Islet of Langerhans (tissue), 1 donor: ENCODE data around the gene UGDH.
A peak's percentile ranks its signal among the peaks of the same experiment; 100 is the strongest.
"Not testable (repeated sequence)": the region's sequence is repeated elsewhere in the genome, so short reads cannot be mapped to it uniquely, and the experiment has no call there.

Source experiments
- FAIRE-seq: peaks from one replicate; lab custom pipeline; 2011; peaks lifted over from hg19 to GRCh38; lab: Jason Lieb, UNC

UGDH gene

GRCh38 chr4:39528061-39528465, 824 bp upstream of the UGDH start:
- FAIRE-seq: no peak

GRCh38 chr4:39526765-39527295, 409 bp downstream of the UGDH start:
- no peak for FAIRE-seq

- no peak for FAIRE-seq
Observed at GRCh38 chr4:39525822-39526690, 1.2 kb downstream of the UGDH start.

- FAIRE-seq: no peak
Observed at GRCh38 chr4:39524161-39524957, 2.9 kb downstream of the UGDH start.

GRCh38 chr4:39522068-39522467, 5.2 kb downstream of the UGDH start:
- FAIRE-seq: no peak

GRCh38 chr4:39521253-39521919, 5.9 kb downstream of the UGDH start:
- no peak for FAIRE-seq

- FAIRE-seq: no peak
Observed at GRCh38 chr4:39518484-39518883, 8.8 kb downstream of the UGDH start.

GRCh38 chr4:39516407-39516966, 10.8 kb downstream of the UGDH start:
- FAIRE-seq: no peak

- not testable (repeated sequence) for FAIRE-seq
Observed at GRCh38 chr4:39515669-39516401, 11.4 kb downstream of the UGDH start.

GRCh38 chr4:39514888-39515401, 12.3 kb downstream of the UGDH start:
- peak; percentile 100 for FAIRE-seq

GRCh38 chr4:39514266-39514665, 13.0 kb downstream of the UGDH start:
- FAIRE-seq: not testable (repeated sequence)

- FAIRE-seq: no peak
Observed at GRCh38 chr4:39510348-39510929, 16.8 kb downstream of the UGDH start.

GRCh38 chr4:39505581-39505980, 21.7 kb downstream of the UGDH start:
- FAIRE-seq: no peak

GRCh38 chr4:39504538-39504937, 22.7 kb downstream of the UGDH start:
- no peak for FAIRE-seq

- not testable (repeated sequence) for FAIRE-seq
Observed at GRCh38 chr4:39502664-39503035, 24.6 kb downstream of the UGDH start.

GRCh38 chr4:39502019-39502663, 25.1 kb downstream of the UGDH start:
- peak; percentile 49 for FAIRE-seq

GRCh38 chr4:39498727-39499020, 28.6 kb downstream of the UGDH start:
- FAIRE-seq: no peak

- FAIRE-seq: no peak
Observed at GRCh38 chr4:39497909-39498726, 29.1 kb downstream of the UGDH start.

GRCh38 chr4:39495446-39496213, 31.6 kb downstream of the UGDH start:
- FAIRE-seq: no peak
